Ishikawa (cell line): ENCODE measurements around the gene EHD1.

ENCODE experiments used
- EP300 ChIP-seq: IDR thresholded peaks from 2 replicates; pipeline ENCODE4 v1.6.1; 2012; ENCODE audit warnings: borderline replicate concordance
- TAF1 ChIP-seq: IDR thresholded peaks from 2 replicates; pipeline ENCODE4 v1.6.1; 2012; ENCODE audit warnings: low read depth, mild to moderate bottlenecking

DNA sequence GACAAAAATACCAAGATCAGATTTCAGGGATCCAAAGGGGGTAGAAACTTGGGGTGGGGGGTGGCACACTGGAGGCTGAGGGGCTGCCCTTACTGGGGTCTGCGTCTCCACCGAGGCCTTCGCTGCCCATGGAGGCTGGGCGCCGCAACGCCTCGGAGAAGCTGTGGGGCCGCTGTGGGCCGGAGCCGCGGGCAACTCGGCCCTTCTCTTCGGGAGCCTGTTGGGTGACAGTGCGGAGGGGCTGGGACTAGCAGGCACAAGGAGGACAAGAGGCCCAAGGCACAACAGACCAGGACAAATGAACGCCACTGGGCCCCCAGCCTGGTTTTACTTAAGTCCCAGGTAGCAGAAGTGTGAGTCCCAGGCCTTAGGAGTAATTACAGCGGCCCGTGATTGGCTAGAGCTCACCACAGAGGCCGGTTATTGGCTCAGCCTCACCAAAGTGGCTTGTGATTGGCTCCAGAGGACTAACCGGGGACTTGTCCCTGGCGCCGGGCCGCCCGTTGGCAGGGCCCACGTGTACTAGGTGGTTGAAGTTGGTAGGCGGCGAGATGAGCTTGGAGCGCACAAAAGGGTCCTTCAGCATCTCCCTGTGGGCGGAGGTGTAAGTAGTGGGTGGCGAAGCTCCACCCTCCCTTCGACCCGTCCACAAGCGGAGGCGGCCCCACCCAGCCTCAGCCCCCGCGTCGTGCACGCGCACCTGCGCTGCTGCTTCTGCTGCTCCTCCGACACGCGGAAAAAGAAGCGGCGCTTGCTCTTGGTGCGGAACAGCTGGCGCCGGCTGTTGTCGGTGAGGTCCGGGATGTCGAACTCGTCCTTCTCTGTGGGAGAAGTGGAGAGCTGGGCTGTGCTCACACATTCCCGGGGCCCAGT, 51.6 kb downstream of the EHD1 start:
- TF ChIP-seq EP300 (no peak), TAF1 (no peak)
